Measurements from ENCODE around the gene AGA.

GRCh38 chr4:177464026-177464425 lies 21.8 kb upstream of the AGA start:
- TF ChIP-seq CTCF (IDR thresholded peaks at IDR 0.05 in 2 of 3, conservative IDR thresholded peaks at IDR 0.05 in 1 of 3; ENCODE audit: borderline replicate concordance in 1 of 3, insufficient read depth in 1 of 3, low read depth in 2 of 3, low read length in 2 of 3) (no peak), SP1 (IDR thresholded peaks at IDR 0.05; ENCODE audit: low read depth) (no peak), POLR2A (IDR thresholded peaks at IDR 0.05; ENCODE audit: borderline replicate concordance, extremely low read depth, insufficient read depth, insufficient read length) (no peak), CEBPB (IDR thresholded peaks at IDR 0.05; ENCODE audit: low read depth) (no peak), FOSL1 (IDR thresholded peaks at IDR 0.05; ENCODE audit: low read depth) (no peak), MAX (IDR thresholded peaks at IDR 0.05) (no peak), ATF3 (IDR thresholded peaks at IDR 0.05) (no peak), ZNF274 (IDR thresholded peaks at IDR 0.05; ENCODE audit: low read depth, low read length) (no peak)
